ENCODE results near the gene TBXA2R.

- TF ChIP-seq CREB1 (CRISPR knock-in tag; IDR thresholded peaks at IDR 0.05) (no peak), ZBTB21 (CRISPR knock-in tag; IDR thresholded peaks at IDR 0.05; ENCODE audit: borderline replicate concordance) (no peak), NFYB (CRISPR knock-in tag; conservative IDR thresholded peaks at IDR 0.05; ENCODE audit: low read depth) (no peak)
- TF ChIP-seq, protein P1, sequence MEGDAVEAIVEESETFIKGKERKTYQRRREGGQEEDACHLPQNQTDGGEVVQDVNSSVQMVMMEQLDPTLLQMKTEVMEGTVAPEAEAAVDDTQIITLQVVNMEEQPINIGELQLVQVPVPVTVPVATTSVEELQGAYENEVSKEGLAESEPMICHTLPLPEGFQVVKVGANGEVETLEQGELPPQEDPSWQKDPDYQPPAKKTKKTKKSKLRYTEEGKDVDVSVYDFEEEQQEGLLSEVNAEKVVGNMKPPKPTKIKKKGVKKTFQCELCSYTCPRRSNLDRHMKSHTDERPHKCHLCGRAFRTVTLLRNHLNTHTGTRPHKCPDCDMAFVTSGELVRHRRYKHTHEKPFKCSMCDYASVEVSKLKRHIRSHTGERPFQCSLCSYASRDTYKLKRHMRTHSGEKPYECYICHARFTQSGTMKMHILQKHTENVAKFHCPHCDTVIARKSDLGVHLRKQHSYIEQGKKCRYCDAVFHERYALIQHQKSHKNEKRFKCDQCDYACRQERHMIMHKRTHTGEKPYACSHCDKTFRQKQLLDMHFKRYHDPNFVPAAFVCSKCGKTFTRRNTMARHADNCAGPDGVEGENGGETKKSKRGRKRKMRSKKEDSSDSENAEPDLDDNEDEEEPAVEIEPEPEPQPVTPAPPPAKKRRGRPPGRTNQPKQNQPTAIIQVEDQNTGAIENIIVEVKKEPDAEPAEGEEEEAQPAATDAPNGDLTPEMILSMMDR (IDR thresholded peaks at IDR 0.05), result no peak
Measured at GRCh38 chr19:3638208-3639193, 31.8 kb upstream of the TBXA2R start.
